MCF 10A (cell line): ENCODE data around the gene ACTL6B. TPM values are rescaled to one million over a fixed set of nuclear protein-coding genes. Genes with fewer than 3 reads are reported as not detected.

ENCODE experiments used
- BruUV-seq: library from RNA; stranded (reverse); fragments of 400-500 nt; replicated peaks from 2 replicates; lab custom pipeline; 2021; lab: Mats Ljungman, UMichigan
- CTCF ChIA-PET: fragments of 300-600 bp; sonication (Branson Sonifier 250); formaldehyde crosslinking; extraction: SDS; loops from one replicate; lab custom pipeline; 2021; ENCODE audit warnings: antibody characterized with exemption, inconsistent platforms; lab: Yijun Ruan, JAX
- POLR2A ChIA-PET: fragments of 300-600, 350-650 bp; sonication (Branson Sonifier 250); formaldehyde crosslinking; extraction: SDS; loops from one replicate; lab custom pipeline; 2020; ENCODE audit warnings: antibody characterized with exemption, inconsistent platforms; lab: Yijun Ruan, JAX
- DNase-seq: peaks from one replicate; pipeline ENCODE4 v3.0.0-alpha.2; 2018; ENCODE audit not compliant: unreplicated experiment
- H3K27ac Mint-ChIP-seq: one replicate; pipeline ENCODE4 v1.8.0; 2022; ENCODE audit warnings: mild to moderate bottlenecking, low read depth, mixed read lengths; ENCODE audit not compliant: unreplicated experiment
- H3K27me3 Mint-ChIP-seq: one replicate; pipeline ENCODE4 v1.8.0; 2022; ENCODE audit warnings: mixed read lengths; ENCODE audit not compliant: insufficient read depth, unreplicated experiment
- H3K36me3 Mint-ChIP-seq: one replicate; pipeline ENCODE4 v1.8.0; 2022; ENCODE audit warnings: mild to moderate bottlenecking, moderate library complexity, mixed read lengths; ENCODE audit not compliant: insufficient read depth, unreplicated experiment
- H3K4me1 Mint-ChIP-seq: one replicate; pipeline ENCODE4 v1.8.0; 2022; ENCODE audit warnings: mixed read lengths; ENCODE audit not compliant: insufficient read depth, unreplicated experiment
- H3K4me3 Mint-ChIP-seq: one replicate; pipeline ENCODE4 v1.8.0; 2022; ENCODE audit warnings: mild to moderate bottlenecking, moderate library complexity, mixed read lengths; ENCODE audit not compliant: unreplicated experiment
- H3K9me3 Mint-ChIP-seq: one replicate; pipeline ENCODE4 v1.8.0; 2022; ENCODE audit warnings: mixed read lengths; ENCODE audit not compliant: unreplicated experiment
- intact Hi-C: fragments of 100-400 bp; cut with micrococcal nuclease; formaldehyde crosslinking; loops from 2 replicates; pipeline ENCODE4 v1.14.1; 2022
- total RNA-seq: library from RNA; stranded (reverse); gene quantifications from 2 replicates; pipeline ENCODE4 v1.2.3, GENCODE V29; 2022
- TF ChIP-seq, protein P1 (sequence below): fragments of 200-600 bp; IDR thresholded peaks from one replicate; pipeline ENCODE4 v1.8.0; 2022; ENCODE audit warnings: antibody characterized with exemption, mild to moderate bottlenecking; ENCODE audit not compliant: unreplicated experiment

Gene ACTL6B
- total RNA-seq, 1 experiment from 2014 or later: not detected

GRCh38 chr7:100674411-100675104 is 18.3 kb upstream of the ACTL6B start:
- BruUV-seq: no TSS peak
- POLR2A ChIA-PET: interaction anchor here (1.1 to 5.0 kb wide), 5 partner anchors 15 to 239 kb away, joined by 3 to 25 read pairs (median 5); partner anchors contain the start of genes FBXO24, GIGYF1, LRCH4 and MOSPD3
- peak overlapping the region; percentile 76 for H3K4me3 Mint-ChIP-seq
- peak overlapping the region; percentile 94 for H3K27ac Mint-ChIP-seq
- CTCF ChIA-PET: interaction anchor here (0.7 to 10.0 kb wide), 2 partner anchors 17 to 608 kb away, joined by 3 to 103 read pairs; no protein-coding TSS in a partner anchor
- intact Hi-C loops: loop anchor here (2.0 to 5.0 kb wide), 3 partner anchors 47 to 197 kb away; partner anchors contain the start of genes MOSPD3 and TSC22D4
- H3K4me1 Mint-ChIP-seq: peaks cover 11% of the 10 kb centered on the region
- H3K36me3 Mint-ChIP-seq: peaks cover 31% of the 10 kb centered on the region
- no peak for DNase-seq
- TF ChIP-seq, protein P1, sequence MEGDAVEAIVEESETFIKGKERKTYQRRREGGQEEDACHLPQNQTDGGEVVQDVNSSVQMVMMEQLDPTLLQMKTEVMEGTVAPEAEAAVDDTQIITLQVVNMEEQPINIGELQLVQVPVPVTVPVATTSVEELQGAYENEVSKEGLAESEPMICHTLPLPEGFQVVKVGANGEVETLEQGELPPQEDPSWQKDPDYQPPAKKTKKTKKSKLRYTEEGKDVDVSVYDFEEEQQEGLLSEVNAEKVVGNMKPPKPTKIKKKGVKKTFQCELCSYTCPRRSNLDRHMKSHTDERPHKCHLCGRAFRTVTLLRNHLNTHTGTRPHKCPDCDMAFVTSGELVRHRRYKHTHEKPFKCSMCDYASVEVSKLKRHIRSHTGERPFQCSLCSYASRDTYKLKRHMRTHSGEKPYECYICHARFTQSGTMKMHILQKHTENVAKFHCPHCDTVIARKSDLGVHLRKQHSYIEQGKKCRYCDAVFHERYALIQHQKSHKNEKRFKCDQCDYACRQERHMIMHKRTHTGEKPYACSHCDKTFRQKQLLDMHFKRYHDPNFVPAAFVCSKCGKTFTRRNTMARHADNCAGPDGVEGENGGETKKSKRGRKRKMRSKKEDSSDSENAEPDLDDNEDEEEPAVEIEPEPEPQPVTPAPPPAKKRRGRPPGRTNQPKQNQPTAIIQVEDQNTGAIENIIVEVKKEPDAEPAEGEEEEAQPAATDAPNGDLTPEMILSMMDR: no peak
- H3K9me3 Mint-ChIP-seq: no peaks in the 10 kb centered on the region
- H3K27me3 Mint-ChIP-seq: no peaks in the 10 kb centered on the region

DNA sequence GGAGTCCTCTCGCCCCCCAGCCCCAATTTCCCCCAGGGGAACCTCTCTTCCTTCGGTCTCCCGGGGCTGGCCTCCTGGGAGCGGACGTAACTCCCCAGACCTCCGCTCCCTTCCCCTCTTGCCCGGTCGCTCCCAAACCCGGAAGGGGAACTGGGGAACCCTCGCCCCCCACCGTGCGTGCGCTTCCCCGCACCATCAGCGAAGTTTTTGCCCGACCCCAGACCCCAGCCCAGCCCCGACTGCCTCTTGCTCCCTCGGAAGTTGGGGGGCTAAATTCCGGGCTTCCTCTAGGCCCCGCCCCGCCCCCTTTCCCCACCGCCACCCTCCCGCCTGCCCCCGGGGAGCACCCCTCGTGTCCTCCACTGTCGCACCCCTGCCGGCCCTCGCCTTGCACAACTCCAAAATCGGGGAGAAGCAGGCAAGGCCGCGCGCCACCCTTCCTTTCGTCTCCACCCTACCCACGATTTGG is 17.7 kb upstream of the ACTL6B start:
- intact Hi-C loops: loop anchor here (2.0 to 5.0 kb wide), 3 partner anchors 47 to 197 kb away; partner anchors contain the start of genes MOSPD3 and TSC22D4
- POLR2A ChIA-PET: interaction anchor here (1.1 to 5.0 kb wide), 5 partner anchors 16 to 238 kb away, joined by 3 to 25 read pairs (median 5); partner anchors contain the start of genes FBXO24, GIGYF1, LRCH4 and MOSPD3
- Mint-ChIP-seq H3K4me1 (peaks cover 11% of the 10 kb centered on the region), H3K9me3 (no peaks in the 10 kb centered on the region), H3K27me3 (no peaks in the 10 kb centered on the region), H3K27ac (peak overlapping the region; percentile 94), H3K36me3 (peaks cover 25% of the 10 kb centered on the region), H3K4me3 (peak overlapping the region; percentile 76)
- DNase-seq: peak; percentile 52
- TF ChIP-seq, protein P1: no peak
- BruUV-seq: no TSS peak
- CTCF ChIA-PET: interaction anchor here (0.7 to 10.0 kb wide), 2 partner anchors 17 to 609 kb away, joined by 3 to 103 read pairs; no protein-coding TSS in a partner anchor

- Mint-ChIP-seq H3K27me3 (no peaks in the 10 kb centered on the region), H3K4me1 (peaks cover 11% of the 10 kb centered on the region), H3K4me3 (peak within 1 kb of the TSS; percentile 76), H3K36me3 (peaks cover 20% of the 10 kb centered on the region), H3K27ac (peak within 1 kb of the TSS; percentile 94), H3K9me3 (no peaks in the 10 kb centered on the region)
- ChIA-PET CTCF (interaction anchor here (0.6 to 1.3 kb wide), 5 partner anchors 15 to 61 kb away, joined by 3 to 5 read pairs (median 4); partner anchors contain the start of genes MOSPD3 and POP7), POLR2A (interaction anchor here (0.6 to 1.7 kb wide), 25 partner anchors 10 to 441 kb away, joined by 3 to 23 read pairs (median 4); partner anchors contain the start of genes FBXO24, GIGYF1, LRCH4 and MOSPD3)
- intact Hi-C loops: loop anchor here (5.0 kb wide), 2 partner anchors 46 to 196 kb away; partner anchors contain the start of gene TSC22D4
- peak; percentile 99 for DNase-seq
- TF ChIP-seq, protein P1: no peak
- BruUV-seq: no TSS peak
These were observed 17.2 kb upstream of the ACTL6B start, which contains the start of gene GNB2 for GRCh38 chr7:100673302-100673941. GNB2 (plus strand) TSS chr7:100673740; CDS start chr7:100676266, 2,526 bp downstream.
